GM13976 (cell line): Measurements from ENCODE around the gene PRRG1.

Source experiments
- DNase-seq: peaks from one replicate; pipeline ENCODE4 v3.0.0; 2012; ENCODE audit warnings: low spot score
- CTCF ChIP-seq: IDR thresholded peaks from 2 replicates; pipeline ENCODE4 v1.5.1; 2012; ENCODE audit warnings: borderline replicate concordance, mild to moderate bottlenecking; ENCODE audit not compliant: insufficient read depth; ENCODE audit errors: extremely low read depth, missing control alignments, control extremely low read depth
- in situ Hi-C: fragments of 300-500 bp; cut with MboI; formaldehyde crosslinking; loops from one replicate; pipeline ENCODE4 v1.12.0; 2022; ENCODE audit warnings: low sequenced_read_pairs, mixed read lengths, inconsistent platforms; ENCODE audit not compliant: unreplicated experiment

PRRG1 gene

GRCh38 chrX:37504991-37505390 lies 155.8 kb downstream of the PRRG1 start:
- TF ChIP-seq CTCF = no peak
- in situ Hi-C loops = loop anchor here (25.0 kb wide), 1 partner anchor 332 kb away; the partner anchor contains the start of gene DYNLT3
- no peak for DNase-seq
